Nephron (organoid): ENCODE measurements around the gene LRRC9.

Experiments
- H3K27ac Mint-ChIP-seq, 3 experiments: 2 replicates each; pipeline ENCODE4 v1.8.0; 2020; ENCODE audit warnings: mixed read lengths in 3 of 3, mild to moderate bottlenecking in 2 of 3, moderate library complexity in 1 of 3
- H3K27me3 Mint-ChIP-seq: 2 replicates; pipeline ENCODE4 v1.8.0; 2021; ENCODE audit warnings: low read depth, mild to moderate bottlenecking, moderate library complexity, mixed read lengths
- H3K36me3 Mint-ChIP-seq: 2 replicates; pipeline ENCODE4 v1.8.0; 2020; ENCODE audit warnings: low read depth, mixed read lengths
- H3K4me1 Mint-ChIP-seq: 2 replicates; pipeline ENCODE4 v1.8.0; 2020; ENCODE audit warnings: mixed read lengths
- H3K4me3 Mint-ChIP-seq, 3 experiments: 2 replicates each; pipeline ENCODE4 v1.8.0; 2020; ENCODE audit warnings: mild to moderate bottlenecking in 3 of 3, mixed read lengths in 3 of 3, moderate library complexity in 2 of 3
- H3K9me3 Mint-ChIP-seq: 2 replicates; pipeline ENCODE4 v1.8.0; 2020; ENCODE audit warnings: mixed read lengths
- CTCF ChIP-seq, 3 experiments: fragments of 200-600 bp; sonication (generic); IDR thresholded peaks; one replicate each; pipeline ENCODE4 v1.5.0; 2021; ENCODE audit warnings: antibody characterized with exemption in 3 of 3; ENCODE audit not compliant: unreplicated experiment in 3 of 3

Gene LRRC9

GRCh38 chr14:59913187-59913586 lies 6.8 kb upstream of the LRRC9 start:
- Mint-ChIP-seq H3K9me3 (no peaks in the 10 kb centered on the region), H3K4me3 (no peak overlapping the region), H3K27ac (no peak overlapping the region), H3K36me3 (peaks cover 13% of the 10 kb centered on the region), H3K4me1 (no peaks in the 10 kb centered on the region), H3K27me3 (no peaks in the 10 kb centered on the region)
- no peak for TF ChIP-seq CTCF (IDR thresholded peaks at IDR 0.05; ENCODE audit: unreplicated experiment in 3 of 3)

- no peaks in the 10 kb centered on the region for H3K9me3 Mint-ChIP-seq
- H3K4me3 Mint-ChIP-seq = peak overlapping the region; percentile 86 to 91 (median 91)
Measured at GRCh38 chr14:59918824-59919569, 947 bp upstream of the LRRC9 start.

GRCh38 chr14:59920378-59920683 lies 387 bp downstream of the LRRC9 start:
- no peak for TF ChIP-seq CTCF (IDR thresholded peaks at IDR 0.05; ENCODE audit: unreplicated experiment in 3 of 3)
- Mint-ChIP-seq H3K9me3 (no peaks in the 10 kb centered on the region), H3K4me1 (no peaks in the 10 kb centered on the region), H3K36me3 (peaks cover 11% of the 10 kb centered on the region), H3K27ac (peak overlapping the region; percentile 63 to 87 (median 84)), H3K4me3 (peak overlapping the region; percentile 82 to 91 (median 85)), H3K27me3 (no peaks in the 10 kb centered on the region)

More at GRCh38 chr14:59918824-59919569, 947 bp upstream of the LRRC9 start:
- no peaks in the 10 kb centered on the region for H3K27me3 Mint-ChIP-seq
- peak; percentile 54 to 68 (median 54) for TF ChIP-seq CTCF (IDR thresholded peaks at IDR 0.05; ENCODE audit: unreplicated experiment in 3 of 3)
- H3K27ac Mint-ChIP-seq = peak overlapping the region in 2 of 3 experiments; percentile 4 to 72
- H3K36me3 Mint-ChIP-seq = peaks cover 13% of the 10 kb centered on the region
- no peaks in the 10 kb centered on the region for H3K4me1 Mint-ChIP-seq

- no peak for TF ChIP-seq CTCF (IDR thresholded peaks at IDR 0.05; ENCODE audit: unreplicated experiment in 3 of 3)
- no peaks in the 10 kb centered on the region for H3K4me1 Mint-ChIP-seq
- no peak overlapping the region for H3K4me3 Mint-ChIP-seq
- no peaks in the 10 kb centered on the region for H3K36me3 Mint-ChIP-seq
- no peaks in the 10 kb centered on the region for H3K27me3 Mint-ChIP-seq
- H3K9me3 Mint-ChIP-seq = no peaks in the 10 kb centered on the region
- no peak overlapping the region for H3K27ac Mint-ChIP-seq
Measured at GRCh38 chr14:59925797-59926196, 5.9 kb downstream of the LRRC9 start.

- Mint-ChIP-seq H3K27ac (no peak overlapping the region), H3K4me3 (no peak overlapping the region), H3K4me1 (no peaks in the 10 kb centered on the region), H3K9me3 (no peaks in the 10 kb centered on the region), H3K27me3 (no peaks in the 10 kb centered on the region), H3K36me3 (no peaks in the 10 kb centered on the region)
- no peak for TF ChIP-seq CTCF (IDR thresholded peaks at IDR 0.05; ENCODE audit: unreplicated experiment in 3 of 3)
Measured at GRCh38 chr14:59926534-59926933, 6.6 kb downstream of the LRRC9 start.

- Mint-ChIP-seq H3K4me3 (no peak overlapping the region), H3K27me3 (no peaks in the 10 kb centered on the region), H3K9me3 (no peaks in the 10 kb centered on the region), H3K27ac (no peak overlapping the region), H3K4me1 (no peaks in the 10 kb centered on the region), H3K36me3 (no peaks in the 10 kb centered on the region)
- no peak for TF ChIP-seq CTCF (IDR thresholded peaks at IDR 0.05; ENCODE audit: unreplicated experiment in 3 of 3)
Measured at GRCh38 chr14:59931237-59931636, 11.3 kb downstream of the LRRC9 start.
